GM12878 (cell line): ENCODE data around the gene PTPRN2. TPM values are rescaled to one million over a fixed set of nuclear protein-coding genes. Genes with fewer than 3 reads are reported as not detected.

Experiments
- ATAC-seq: fragments of 200-7000 bp; cut with Tn5 transposase; 3 replicates; pipeline ENCODE4 v1.9.1; 2020; ENCODE audit warnings: mild to moderate bottlenecking, moderate library complexity
- BruUV-seq: library from RNA; stranded (reverse); fragments of 400-500 nt; replicated peaks from 2 replicates; lab custom pipeline; 2021; lab: Mats Ljungman, UMichigan
- CTCF ChIA-PET: fragments of 300-600 bp; sonication (Branson Sonifier 250); formaldehyde crosslinking; extraction: SDS; loops from one replicate; lab custom pipeline; 2021; ENCODE audit warnings: inconsistent platforms; lab: Yijun Ruan, JAX
- POLR2A ChIA-PET: fragments of 350-600 bp; formaldehyde crosslinking; extraction: SDS; loops from one replicate; lab custom pipeline; 2021; ENCODE audit warnings: inconsistent platforms; lab: Charles Lee
- RAD21 ChIA-PET: fragments of 300-600 bp; sonication (Branson Sonifier 250); formaldehyde crosslinking; loops from one replicate; lab custom pipeline; 2023; ENCODE audit warnings: antibody characterized with exemption; ENCODE audit not compliant: unreplicated experiment; lab: Charles Lee
- SMC1A ChIA-PET: fragments of 300-600 bp; sonication (Branson Sonifier 250); formaldehyde crosslinking; loops from one replicate; lab custom pipeline; 2023; ENCODE audit not compliant: unreplicated experiment, uncharacterized antibody; lab: Charles Lee
- DNase-seq: peaks from one replicate; pipeline ENCODE4 v3.0.0-alpha.2; 2011; ENCODE audit warnings: low read depth, low spot score
- FAIRE-seq: peaks from 3 replicates; lab custom pipeline; 2011; peaks lifted over from hg19 to GRCh38; lab: Jason Lieb, UNC
- H2AFZ ChIP-seq: 2 replicates; pipeline ENCODE4 v1.6.0; 2011; ENCODE audit warnings: low read depth, low read length, control low read depth; ENCODE audit not compliant: control insufficient read depth
- H3K27ac ChIP-seq: 2 replicates; pipeline ENCODE4 v1.5.1; 2011; ENCODE audit warnings: control low read depth; ENCODE audit not compliant: control insufficient read depth, insufficient read depth
- H3K27me3 ChIP-seq, 2 experiments: replicated peaks in 1 of 2; 2 replicates each; pipeline versions ENCODE4 v1.6.0 to v1.6.1; 2011; ENCODE audit warnings: low read length in 1 of 2; ENCODE audit not compliant: control insufficient read depth in 2 of 2, insufficient read depth in 2 of 2
- H3K36me3 ChIP-seq, 2 experiments: 2 replicates each; pipeline ENCODE4 v1.5.1; 2011; ENCODE audit warnings: low read length in 1 of 2; ENCODE audit not compliant: control insufficient read depth in 2 of 2, insufficient read depth in 2 of 2
- H3K4me1 ChIP-seq: 2 replicates; pipeline ENCODE4 v1.6.1; 2011; ENCODE audit warnings: mild to moderate bottlenecking, low read length, moderate library complexity, mixed read lengths; ENCODE audit not compliant: control insufficient read depth, insufficient read depth
- H3K4me2 ChIP-seq: 2 replicates; pipeline ENCODE4 v1.6.0; 2011; ENCODE audit warnings: control low read depth; ENCODE audit not compliant: control insufficient read depth, insufficient read depth
- H3K4me3 ChIP-seq: fragments of 200-600 bp; sonication (generic); 2 replicates; pipeline ENCODE4 v1.5.1; 2016
- H3K79me2 ChIP-seq: 2 replicates; pipeline ENCODE4 v1.6.0; 2011; ENCODE audit warnings: low read length; ENCODE audit not compliant: control insufficient read depth, insufficient read depth
- H3K9ac ChIP-seq: 2 replicates; pipeline ENCODE4 v1.8.0; 2011; ENCODE audit warnings: low read length, control low read depth, mixed read lengths; ENCODE audit not compliant: control insufficient read depth, insufficient read depth
- H3K9me3 ChIP-seq: replicated peaks from 3 replicates; pipeline ENCODE4 v1.5.1; 2011; ENCODE audit warnings: mild to moderate bottlenecking, low read length; ENCODE audit not compliant: control insufficient read depth, insufficient read depth
- H4K20me1 ChIP-seq: 2 replicates; pipeline ENCODE4 v1.6.0; 2011; ENCODE audit not compliant: control insufficient read depth, insufficient read depth
- CEBPB ChIP-seq, 2 experiments: fragments of 150-350 bp in 1 of 2; IDR thresholded peaks; 2 replicates each; pipeline ENCODE4 v1.6.1; 2012 to 2014; ENCODE audit warnings: low read depth in 2 of 2, low read length in 2 of 2, borderline replicate concordance in 1 of 2, inconsistent platforms in 1 of 2
- CREB1 ChIP-seq: IDR thresholded peaks from 2 replicates; pipeline ENCODE4 v1.6.1; 2012; ENCODE audit warnings: low read depth, mild to moderate bottlenecking, inconsistent platforms
- CREM ChIP-seq: IDR thresholded peaks from 2 replicates; pipeline ENCODE4 v1.6.1; 2014; ENCODE audit warnings: antibody characterized with exemption, low read depth
- IRF4 ChIP-seq: IDR thresholded peaks from 2 replicates; pipeline ENCODE4 v1.6.1; 2011; ENCODE audit warnings: low read depth, low read length
- KAT2A ChIP-seq: conservative IDR thresholded peaks from 2 replicates; pipeline ENCODE4 v1.6.1; 2011; ENCODE audit warnings: low read depth, low read length; ENCODE audit not compliant: control insufficient read depth
- KDM1A ChIP-seq: fragments of 200-600 bp; sonication (generic); IDR thresholded peaks from 2 replicates; pipeline ENCODE4 v1.6.1; 2016; ENCODE audit warnings: borderline replicate concordance
- MTA2 ChIP-seq: fragments of 450-650 bp; IDR thresholded peaks from 2 replicates; pipeline ENCODE4 v1.6.1; 2016; ENCODE audit warnings: low read depth, mild to moderate bottlenecking, moderate library complexity
- NRF1 ChIP-seq: conservative IDR thresholded peaks from 2 replicates; pipeline ENCODE4 v1.6.1; 2011; ENCODE audit warnings: mild to moderate bottlenecking, low read depth, low read length, improper control_type of control experiment
- SIX5 ChIP-seq: IDR thresholded peaks from 2 replicates; pipeline ENCODE4 v1.6.1; 2011; ENCODE audit warnings: mild to moderate bottlenecking, low read depth, low read length, moderate library complexity; ENCODE audit not compliant: severe bottlenecking
- WGBS: methylation state at CpG from one replicate; pipeline ENCODE4 v1.1.6; 2016; ENCODE audit warnings: low lambda C conversion rate; ENCODE audit not compliant: insufficient replicate concordance, insufficient coverage; ENCODE audit errors: missing lambda C conversion rate; 5-methylcytosine and 5-hydroxymethylcytosine counted together
- in situ Hi-C: fragments of 300-500 bp; cut with MboI; formaldehyde crosslinking; loops from 9 replicates; pipeline ENCODE4 v1.14.3; 2018; ENCODE audit warnings: mixed read lengths
- intact Hi-C: fragments of 100-400 bp; cut with micrococcal nuclease; formaldehyde crosslinking; loops from one replicate; pipeline ENCODE4 v1.14.2; 2022; ENCODE audit not compliant: unreplicated experiment
- polyA plus RNA-seq, 11 experiments: library from polyadenylated mRNA; depleted of rRNA in 4 of 11; unstranded in 6 of 11; stranded (reverse) in 5 of 11; fragments of >200 nt; fragmentation: Nextera tagmentation in 4 of 11; fragmentation: Illumina TruSeq in 1 of 11; extraction: Ambion mirVana in 4 of 11; extraction: Trizol in 1 of 11; gene quantifications; 1 replicate in 1 of 11; 2 replicates in 10 of 11; pipeline versions ENCODE4 v1.2.1 to v1.2.3, GENCODE V29; 2011 to 2016; ENCODE audit warnings: inconsistent platforms in 2 of 11, missing spikeins in 2 of 11, low read depth in 1 of 11
- total RNA-seq, 4 experiments: library from RNA; depleted of rRNA in 3 of 4; stranded (reverse); fragments of >200 nt in 3 of 4; fragmentation: Illumina TruSeq in 1 of 4; extraction: Trizol in 1 of 4; gene quantifications; 2 replicates each; pipeline versions ENCODE4 v1.2.1 to v1.2.3, GENCODE V29; 2013 to 2021
- TF ChIP-seq, protein P1 (sequence below): fragments of 450-650 bp; conservative IDR thresholded peaks from 2 replicates; pipeline ENCODE4 v1.6.1; 2017; ENCODE audit warnings: mild to moderate bottlenecking, moderate library complexity
- TF ChIP-seq, protein P2 (sequence below): IDR thresholded peaks from 2 replicates; pipeline ENCODE4 v1.6.1; 2011; ENCODE audit warnings: low read depth, low read length, improper control_type of control experiment, borderline replicate concordance
- TF ChIP-seq, protein P3 (sequence below): fragments of 450-650 bp; IDR thresholded peaks from 2 replicates; pipeline ENCODE4 v1.6.1; 2018; ENCODE audit warnings: borderline replicate concordance, mild to moderate bottlenecking; ENCODE audit not compliant: partially characterized antibody

The PTPRN2 gene
- total and polyA plus RNA-seq, 10 of the 15 experiments (the other 5 are each of a cell fraction or from before 2014, with no cell fraction given), result 5.4 TPM; not detected in 9

DNA sequence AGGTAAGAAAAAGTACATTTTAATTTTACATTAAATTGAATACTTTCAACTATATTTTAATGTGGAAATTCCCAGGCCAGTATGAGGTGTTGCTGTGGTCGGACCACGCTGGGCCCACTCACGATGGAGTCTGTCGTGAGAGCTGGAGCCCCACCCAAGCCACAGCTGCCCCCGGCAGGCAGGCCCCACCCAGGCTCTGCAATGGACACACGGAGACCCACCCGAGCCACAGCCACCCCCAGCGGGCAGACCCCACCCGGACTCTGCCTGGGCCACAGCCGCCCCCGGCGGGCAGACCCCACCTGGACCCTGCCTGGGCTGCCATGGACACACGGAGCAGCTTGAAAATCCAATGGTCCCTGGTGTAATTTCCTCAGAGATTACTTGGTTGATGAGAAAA is 141.3 kb downstream of the PTPRN2 start:
- SMC1A ChIA-PET, result no interaction called here
- Histone ChIP-seq H3K36me3 (no peaks in the 10 kb centered on the region), H3K27ac (no peak overlapping the region), H3K27me3 (no peaks in the 10 kb centered on the region), H3K4me2 (no peak overlapping the region), H4K20me1 (no peaks in the 10 kb centered on the region), H3K4me3 (no peak overlapping the region), H3K79me2 (no peaks in the 10 kb centered on the region), H3K4me1 (no peaks in the 10 kb centered on the region), H3K9ac (no peak overlapping the region), H3K9me3 (no peaks in the 10 kb centered on the region; the same call in 2 of the 3 replicates), H2AFZ (no peak overlapping the region)
- intact Hi-C loops, result no loop called here
- RAD21 ChIA-PET, result no interaction called here
- FAIRE-seq (no peak), DNase-seq (no peak), ATAC-seq (no peak)
- POLR2A ChIA-PET, result no interaction called here
- BruUV-seq, result no TSS peak
- 45% methylated on average over 13 of the region's 13 CpGs for WGBS
- in situ Hi-C loops, result no loop called here
- CTCF ChIA-PET, result no interaction called here
- TF ChIP-seq KDM1A (no peak), KAT2A (no peak), MTA2 (no peak), CREB1 (no peak), IRF4 (no peak), SIX5 (no peak), NRF1 (no peak), CEBPB (IDR thresholded peaks at IDR 0.05; ENCODE audit: borderline replicate concordance in 1 of 2, low read depth in 2 of 2, low read length in 2 of 2) (no peak), CREM (no peak)
- TF ChIP-seq, protein P1, sequence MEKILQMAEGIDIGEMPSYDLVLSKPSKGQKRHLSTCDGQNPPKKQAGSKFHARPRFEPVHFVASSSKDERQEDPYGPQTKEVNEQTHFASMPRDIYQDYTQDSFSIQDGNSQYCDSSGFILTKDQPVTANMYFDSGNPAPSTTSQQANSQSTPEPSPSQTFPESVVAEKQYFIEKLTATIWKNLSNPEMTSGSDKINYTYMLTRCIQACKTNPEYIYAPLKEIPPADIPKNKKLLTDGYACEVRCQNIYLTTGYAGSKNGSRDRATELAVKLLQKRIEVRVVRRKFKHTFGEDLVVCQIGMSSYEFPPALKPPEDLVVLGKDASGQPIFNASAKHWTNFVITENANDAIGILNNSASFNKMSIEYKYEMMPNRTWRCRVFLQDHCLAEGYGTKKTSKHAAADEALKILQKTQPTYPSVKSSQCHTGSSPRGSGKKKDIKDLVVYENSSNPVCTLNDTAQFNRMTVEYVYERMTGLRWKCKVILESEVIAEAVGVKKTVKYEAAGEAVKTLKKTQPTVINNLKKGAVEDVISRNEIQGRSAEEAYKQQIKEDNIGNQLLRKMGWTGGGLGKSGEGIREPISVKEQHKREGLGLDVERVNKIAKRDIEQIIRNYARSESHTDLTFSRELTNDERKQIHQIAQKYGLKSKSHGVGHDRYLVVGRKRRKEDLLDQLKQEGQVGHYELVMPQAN, result no peak
- TF ChIP-seq, protein P2, sequence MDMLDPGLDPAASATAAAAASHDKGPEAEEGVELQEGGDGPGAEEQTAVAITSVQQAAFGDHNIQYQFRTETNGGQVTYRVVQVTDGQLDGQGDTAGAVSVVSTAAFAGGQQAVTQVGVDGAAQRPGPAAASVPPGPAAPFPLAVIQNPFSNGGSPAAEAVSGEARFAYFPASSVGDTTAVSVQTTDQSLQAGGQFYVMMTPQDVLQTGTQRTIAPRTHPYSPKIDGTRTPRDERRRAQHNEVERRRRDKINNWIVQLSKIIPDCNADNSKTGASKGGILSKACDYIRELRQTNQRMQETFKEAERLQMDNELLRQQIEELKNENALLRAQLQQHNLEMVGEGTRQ, result no peak
- TF ChIP-seq, protein P3, sequence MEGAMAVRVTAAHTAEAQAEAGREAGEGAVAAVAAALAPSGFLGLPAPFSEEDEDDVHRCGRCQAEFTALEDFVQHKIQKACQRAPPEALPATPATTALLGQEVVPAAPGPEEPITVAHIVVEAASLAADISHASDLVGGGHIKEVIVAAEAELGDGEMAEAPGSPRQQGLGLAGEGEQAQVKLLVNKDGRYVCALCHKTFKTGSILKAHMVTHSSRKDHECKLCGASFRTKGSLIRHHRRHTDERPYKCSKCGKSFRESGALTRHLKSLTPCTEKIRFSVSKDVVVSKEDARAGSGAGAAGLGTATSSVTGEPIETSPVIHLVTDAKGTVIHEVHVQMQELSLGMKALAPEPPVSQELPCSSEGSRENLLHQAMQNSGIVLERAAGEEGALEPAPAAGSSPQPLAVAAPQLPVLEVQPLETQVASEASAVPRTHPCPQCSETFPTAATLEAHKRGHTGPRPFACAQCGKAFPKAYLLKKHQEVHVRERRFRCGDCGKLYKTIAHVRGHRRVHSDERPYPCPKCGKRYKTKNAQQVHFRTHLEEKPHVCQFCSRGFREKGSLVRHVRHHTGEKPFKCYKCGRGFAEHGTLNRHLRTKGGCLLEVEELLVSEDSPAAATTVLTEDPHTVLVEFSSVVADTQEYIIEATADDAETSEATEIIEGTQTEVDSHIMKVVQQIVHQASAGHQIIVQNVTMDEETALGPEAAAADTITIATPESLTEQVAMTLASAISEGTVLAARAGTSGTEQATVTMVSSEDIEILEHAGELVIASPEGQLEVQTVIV, result no peak
